Inflammatory macrophage (primary cell): ENCODE measurements around the gene KDM4B.
A peak's percentile ranks its signal among the peaks of the same experiment; 100 is the strongest.

Source experiments
- DNase-seq, 2 donors: peaks; one replicate each; pipeline ENCODE4 v3.0.0-alpha.2; 2020 to 2022

Gene KDM4B

GRCh38 chr19:5013761-5014160 lies 44.8 kb downstream of the KDM4B start:
- DNase-seq: no peak

GRCh38 chr19:5014941-5015340 lies 46.0 kb downstream of the KDM4B start:
- DNase-seq: no peak

GRCh38 chr19:5016268-5016667 lies 47.4 kb downstream of the KDM4B start:
- no peak for DNase-seq

- DNase-seq: no peak
Observed at GRCh38 chr19:5016781-5017180, 47.9 kb downstream of the KDM4B start.

- no peak for DNase-seq
Observed at GRCh38 chr19:5017235-5017634, 48.3 kb downstream of the KDM4B start.

- peak in 1 of 2 donors; percentile 9 for DNase-seq
Observed at GRCh38 chr19:5018224-5019015, 49.5 kb downstream of the KDM4B start.

- no peak for DNase-seq
Observed at GRCh38 chr19:5020368-5020767, 51.5 kb downstream of the KDM4B start.

GRCh38 chr19:5021046-5021445 lies 52.1 kb downstream of the KDM4B start:
- no peak for DNase-seq

- DNase-seq: no peak
Observed at GRCh38 chr19:5022066-5022860, 53.4 kb downstream of the KDM4B start.

GRCh38 chr19:5023128-5023571 lies 54.2 kb downstream of the KDM4B start:
- no peak for DNase-seq

GRCh38 chr19:5024282-5024681 lies 55.4 kb downstream of the KDM4B start:
- no peak for DNase-seq

- no peak for DNase-seq
Observed at GRCh38 chr19:5025027-5025426, 56.1 kb downstream of the KDM4B start.

- DNase-seq: no peak
Observed at GRCh38 chr19:5026706-5027273, 57.9 kb downstream of the KDM4B start.

- DNase-seq: no peak
Observed at GRCh38 chr19:5028229-5028886, 59.4 kb downstream of the KDM4B start.

GRCh38 chr19:5029596-5029995 lies 60.7 kb downstream of the KDM4B start:
- DNase-seq: peak; percentile 63 to 64

GRCh38 chr19:5030136-5030820 lies 61.4 kb downstream of the KDM4B start:
- DNase-seq: no peak

- no peak for DNase-seq
Observed at GRCh38 chr19:5030822-5031221, 61.9 kb downstream of the KDM4B start.

- DNase-seq: peak; percentile 74 to 75
Observed at GRCh38 chr19:5031231-5032100, 62.6 kb downstream of the KDM4B start.

- DNase-seq: no peak
Observed at GRCh38 chr19:5032101-5032967, 63.4 kb downstream of the KDM4B start.

- no peak for DNase-seq
Observed at GRCh38 chr19:5035105-5035761, 66.3 kb downstream of the KDM4B start.
